Left lung (tissue), 10 donors: Measurements from ENCODE around the gene CDC37. TPM values are rescaled to one million over a fixed set of nuclear protein-coding genes. Genes with fewer than 3 reads are reported as not detected.

Source experiments
- ATAC-seq: fragments of 200-7000 bp; cut with Tn5 transposase; one replicate; pipeline ENCODE4 v1.9.1; 2020; ENCODE audit warnings: moderate library complexity
- DNase-seq, 4 donors: peaks; one replicate each; pipeline ENCODE4 v3.0.0-alpha.2; 2013 to 2020
- H3K27ac ChIP-seq, 2 donors: fragments of 200-600 bp; sonication (generic) in 1 of 2; one replicate each; pipeline versions ENCODE4 v1.5.0 to v1.8.0; 2020 to 2021
- H3K27me3 ChIP-seq, 2 donors: fragments of 200-600 bp; sonication (generic) in 1 of 2; one replicate each; pipeline versions ENCODE4 v1.5.0 to v1.8.0; 2020 to 2021
- H3K36me3 ChIP-seq, 2 donors: fragments of 200-600 bp; sonication (generic) in 1 of 2; one replicate each; pipeline versions ENCODE4 v1.5.0 to v1.8.0; 2020 to 2021
- H3K4me1 ChIP-seq, 2 donors: fragments of 200-600 bp; one replicate each; pipeline ENCODE4 v1.8.0; 2021
- H3K4me3 ChIP-seq, 2 donors: fragments of 200-600 bp; sonication (generic) in 1 of 2; one replicate each; pipeline versions ENCODE4 v1.5.0 to v1.8.0; 2020 to 2021; ENCODE audit warnings: mild to moderate bottlenecking in 1 of 2
- H3K9me3 ChIP-seq, 2 donors: fragments of 200-600 bp; sonication (generic) in 1 of 2; one replicate each; pipeline versions ENCODE4 v1.5.0 to v1.8.0; 2020 to 2021
- CTCF ChIP-seq, 2 donors: fragments of 200-600 bp; sonication (generic) in 1 of 2; IDR thresholded peaks; one replicate each; pipeline versions ENCODE4 v1.5.0 to v1.8.0; 2021; ENCODE audit warnings: antibody characterized with exemption in 2 of 2
- intact Hi-C, 2 donors: fragments of 100-400 bp; cut with DNase I; formaldehyde crosslinking; loops; one replicate each; pipeline versions ENCODE4 v1.11.2 to v1.14.2; 2022
- polyA plus RNA-seq, 6 donors: library from polyadenylated mRNA; unstranded; fragments of 120-200 nt; gene quantifications; one replicate each; pipeline ENCODE4 v1.2.1, GENCODE V29; 2013; ENCODE audit not compliant: insufficient read length in 6 of 6
- total RNA-seq, 2 donors: library from RNA; stranded (reverse); fragmentation: NEBNext Ultra II Directional; extraction: Animal tissue kit (Norgen Biotek cat#: 25700); gene quantifications; one replicate each; pipeline ENCODE4 v1.2.1, GENCODE V29; 2021
- donor health status: DM: no; HTN: yes; CAD: no.
- donor health status: DM: no; HTN: no; CAD: no.

The CDC37 gene
- total and polyA plus RNA-seq, 8 donors = 120 to 198 (median 169) TPM

DNA sequence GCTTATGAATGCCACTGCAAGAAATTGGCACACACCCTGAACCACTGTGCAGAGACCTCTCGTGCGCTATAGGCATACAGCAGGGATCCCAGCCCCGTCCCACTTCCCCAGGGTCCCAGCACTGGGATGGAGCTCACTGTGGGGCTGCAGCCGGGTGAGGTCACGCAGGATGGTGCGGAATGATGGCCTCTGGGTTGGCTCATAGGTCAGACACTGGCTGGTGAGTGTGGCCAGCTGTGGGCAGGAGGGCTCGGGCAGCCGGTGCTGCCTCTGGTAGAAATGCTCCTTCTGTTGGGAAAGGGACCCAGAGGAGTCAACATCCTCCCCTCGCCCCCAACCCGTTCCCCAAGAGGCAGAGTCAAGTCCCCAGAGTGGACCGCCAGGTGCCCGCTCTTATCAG, 46.9 kb downstream of the CDC37 start:
- peaks cover 0 to 100% of the 10 kb centered on the region in 2 donors for H3K36me3 ChIP-seq
- ATAC-seq (no peak), DNase-seq (no peak)

GRCh38 chr19:10353793-10354391, 49.5 kb downstream of the CDC37 start:
- no peak overlapping the region for H3K4me3 ChIP-seq
- no peaks in the 10 kb centered on the region for H3K9me3 ChIP-seq
- H3K36me3 ChIP-seq = peaks cover 0 to 99% of the 10 kb centered on the region in 2 donors
- ATAC-seq (no peak), DNase-seq (peak in 1 of 4 donors; percentile 45)
- H3K4me1 ChIP-seq = no peaks in the 10 kb centered on the region
- intact Hi-C loops = no loop called here
- no peak overlapping the region for H3K27ac ChIP-seq
- H3K27me3 ChIP-seq = no peaks in the 10 kb centered on the region
- TF ChIP-seq CTCF (IDR thresholded peaks at IDR 0.05) = no peak

More for the DNA sequence above, 46.9 kb downstream of the CDC37 start:
- TF ChIP-seq CTCF (IDR thresholded peaks at IDR 0.05) = no peak
- Histone ChIP-seq H3K27me3 (no peaks in the 10 kb centered on the region), H3K9me3 (no peaks in the 10 kb centered on the region), H3K4me3 (no peak overlapping the region), H3K4me1 (no peaks in the 10 kb centered on the region), H3K27ac (no peak overlapping the region)
- intact Hi-C loops = no loop called here

GRCh38 chr19:10352764-10353671, 50.3 kb downstream of the CDC37 start:
- Histone ChIP-seq H3K36me3 (peaks cover 0 to 90% of the 10 kb centered on the region in 2 donors), H3K4me1 (no peaks in the 10 kb centered on the region), H3K4me3 (no peak overlapping the region), H3K27me3 (no peaks in the 10 kb centered on the region), H3K9me3 (no peaks in the 10 kb centered on the region), H3K27ac (no peak overlapping the region)
- ATAC-seq (peak; percentile 24), DNase-seq (peak in 1 of 4 donors; percentile 55)
- TF ChIP-seq CTCF (IDR thresholded peaks at IDR 0.05) = no peak
- intact Hi-C loops = no loop called here

DNA sequence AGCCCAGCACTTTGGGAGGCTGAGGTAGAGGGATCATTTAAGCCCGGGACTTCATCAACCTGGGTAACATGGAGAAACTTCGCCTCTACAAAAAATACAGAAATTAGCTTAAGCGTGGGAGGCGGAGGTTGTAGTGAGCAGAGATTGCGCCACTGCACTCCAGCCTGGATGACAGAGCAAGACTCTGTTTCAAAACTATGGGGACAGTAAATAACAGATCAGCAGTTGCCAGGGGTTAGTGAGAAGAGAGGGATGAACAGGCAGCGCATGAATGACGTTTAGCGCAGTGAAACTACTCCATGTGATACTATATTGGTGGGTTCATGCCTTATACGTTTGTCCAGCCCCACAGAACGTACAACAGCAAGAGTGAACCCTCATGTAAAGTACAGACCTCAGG, 56.8 kb downstream of the CDC37 start:
- intact Hi-C loops = no loop called here
- H3K27ac ChIP-seq = peak overlapping the region; percentile 57 to 94
- H3K9me3 ChIP-seq = no peaks in the 10 kb centered on the region
- peaks cover 0 to 25% of the 10 kb centered on the region in 2 donors for H3K36me3 ChIP-seq
- no peak overlapping the region for H3K4me3 ChIP-seq
- peak; percentile 94 for ATAC-seq
- peaks cover 0 to 24% of the 10 kb centered on the region in 2 donors for H3K4me1 ChIP-seq
- no peaks in the 10 kb centered on the region for H3K27me3 ChIP-seq
- TF ChIP-seq CTCF (IDR thresholded peaks at IDR 0.05) = no peak
- DNase-seq = peak in 1 of 4 donors; percentile 69

DNA sequence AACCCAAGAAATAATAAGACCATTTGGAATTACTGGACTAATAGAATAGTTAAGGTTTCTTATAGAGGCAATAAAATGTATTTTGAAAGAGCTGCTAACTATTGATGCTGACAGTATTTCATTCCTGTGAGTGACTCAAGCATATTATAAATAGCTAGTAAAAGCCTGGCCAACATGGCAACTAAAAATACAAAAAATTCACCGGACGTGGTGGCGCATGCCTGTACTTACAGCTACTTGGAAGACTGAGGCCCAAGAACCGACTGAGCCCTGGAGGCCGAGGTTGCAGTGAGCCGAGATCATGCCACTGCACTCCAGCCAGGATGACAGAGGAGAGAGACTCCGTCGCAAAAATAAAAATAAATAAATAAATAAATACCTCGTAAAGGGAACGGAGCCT, 58.6 kb downstream of the CDC37 start:
- Histone ChIP-seq H3K27ac (no peak overlapping the region), H3K4me3 (no peak overlapping the region), H3K9me3 (no peaks in the 10 kb centered on the region), H3K36me3 (peaks cover 0 to 8% of the 10 kb centered on the region in 2 donors), H3K4me1 (peaks cover 0 to 28% of the 10 kb centered on the region in 2 donors), H3K27me3 (no peaks in the 10 kb centered on the region)
- no peak for DNase-seq
- no peak for ATAC-seq
- no peak for TF ChIP-seq CTCF (IDR thresholded peaks at IDR 0.05)
- intact Hi-C loops = no loop called here
